ENCODE results near the gene NFE2L2. TPM values are rescaled to one million over a fixed set of nuclear protein-coding genes. Genes with fewer than 3 reads are reported as not detected.
"Not testable (repeated sequence)": the region's sequence is repeated elsewhere in the genome, so short reads cannot be mapped to it uniquely, and the experiment has no call there.

Gene NFE2L2
- total RNA-seq, 1 donor, result 127 TPM

DNA sequence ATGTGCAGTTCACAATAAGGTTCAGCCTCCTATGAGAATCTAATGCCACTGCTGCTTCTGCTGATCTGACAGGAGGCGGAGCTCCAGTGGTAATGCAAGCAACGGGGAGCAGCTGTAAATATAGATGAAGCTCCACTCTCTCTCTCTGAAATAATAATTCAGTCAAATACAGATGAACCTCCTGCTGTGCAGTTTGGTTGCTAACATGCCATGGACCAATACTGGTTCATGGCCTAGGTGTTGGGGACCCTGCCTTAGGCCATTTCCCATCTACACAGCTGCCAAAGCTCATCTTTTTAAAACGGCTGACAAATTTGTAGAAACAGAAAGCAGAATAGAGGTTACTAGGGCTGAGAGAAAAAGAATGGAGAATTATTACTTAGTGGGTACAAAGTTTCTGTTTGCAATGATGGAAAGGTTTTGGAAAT lies 62.6 kb downstream of the NFE2L2 start:
- TF ChIP-seq, protein P1, sequence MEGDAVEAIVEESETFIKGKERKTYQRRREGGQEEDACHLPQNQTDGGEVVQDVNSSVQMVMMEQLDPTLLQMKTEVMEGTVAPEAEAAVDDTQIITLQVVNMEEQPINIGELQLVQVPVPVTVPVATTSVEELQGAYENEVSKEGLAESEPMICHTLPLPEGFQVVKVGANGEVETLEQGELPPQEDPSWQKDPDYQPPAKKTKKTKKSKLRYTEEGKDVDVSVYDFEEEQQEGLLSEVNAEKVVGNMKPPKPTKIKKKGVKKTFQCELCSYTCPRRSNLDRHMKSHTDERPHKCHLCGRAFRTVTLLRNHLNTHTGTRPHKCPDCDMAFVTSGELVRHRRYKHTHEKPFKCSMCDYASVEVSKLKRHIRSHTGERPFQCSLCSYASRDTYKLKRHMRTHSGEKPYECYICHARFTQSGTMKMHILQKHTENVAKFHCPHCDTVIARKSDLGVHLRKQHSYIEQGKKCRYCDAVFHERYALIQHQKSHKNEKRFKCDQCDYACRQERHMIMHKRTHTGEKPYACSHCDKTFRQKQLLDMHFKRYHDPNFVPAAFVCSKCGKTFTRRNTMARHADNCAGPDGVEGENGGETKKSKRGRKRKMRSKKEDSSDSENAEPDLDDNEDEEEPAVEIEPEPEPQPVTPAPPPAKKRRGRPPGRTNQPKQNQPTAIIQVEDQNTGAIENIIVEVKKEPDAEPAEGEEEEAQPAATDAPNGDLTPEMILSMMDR (IDR thresholded peaks at IDR 0.05; ENCODE audit: insufficient read depth, low read length), result no peak
- no peak for DNase-seq (ENCODE audit: low read depth)
- H3K4me3 ChIP-seq (ENCODE audit: low read depth, low read length), result no peak overlapping the region

DNA sequence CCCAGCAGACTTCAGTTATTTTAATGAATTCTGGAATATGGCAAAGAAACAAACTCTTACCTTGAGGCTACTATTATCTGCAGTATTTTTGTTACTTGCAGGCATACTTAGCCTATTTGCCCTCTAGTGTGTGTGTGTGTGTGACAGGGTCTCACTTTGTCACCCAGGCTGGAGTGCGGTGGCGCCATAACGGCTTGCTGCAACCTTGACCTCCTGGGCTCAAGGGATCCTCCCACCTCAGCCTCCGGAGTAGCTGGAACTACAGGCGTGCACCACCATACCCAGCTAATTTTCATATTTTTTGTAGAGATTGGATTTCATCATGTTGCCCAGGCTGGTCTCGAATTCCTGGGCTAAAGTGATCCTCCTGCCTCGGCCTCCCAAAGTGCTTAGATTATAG lies 64.1 kb downstream of the NFE2L2 start:
- H3K4me3 ChIP-seq (ENCODE audit: low read depth, low read length); DNase-seq (ENCODE audit: low read depth): not testable (repeated sequence)

DNA sequence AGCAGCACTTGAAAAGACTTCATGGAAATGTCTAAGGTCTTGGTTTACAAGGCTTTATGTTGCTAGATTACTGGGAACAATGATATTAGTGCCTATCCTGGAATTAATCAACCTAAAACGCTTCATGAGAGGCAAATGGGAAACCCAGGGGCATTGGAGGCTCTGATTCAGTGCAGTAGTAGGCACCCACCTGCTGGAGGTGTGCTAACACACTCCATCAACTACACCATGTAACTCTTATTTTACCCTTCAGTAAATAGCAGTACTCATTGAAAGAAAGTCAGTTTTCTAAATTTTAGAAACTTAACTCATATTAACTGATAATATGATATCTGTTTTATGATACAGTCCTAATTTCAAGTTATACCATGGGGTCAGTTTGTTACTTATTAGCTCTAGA lies 69.3 kb downstream of the NFE2L2 start:
- no peak overlapping the region for H3K4me3 ChIP-seq (ENCODE audit: low read depth, low read length)
- DNase-seq (ENCODE audit: low read depth), result no peak
- TF ChIP-seq, protein P1 (IDR thresholded peaks at IDR 0.05; ENCODE audit: insufficient read depth, low read length), result no peak

DNA sequence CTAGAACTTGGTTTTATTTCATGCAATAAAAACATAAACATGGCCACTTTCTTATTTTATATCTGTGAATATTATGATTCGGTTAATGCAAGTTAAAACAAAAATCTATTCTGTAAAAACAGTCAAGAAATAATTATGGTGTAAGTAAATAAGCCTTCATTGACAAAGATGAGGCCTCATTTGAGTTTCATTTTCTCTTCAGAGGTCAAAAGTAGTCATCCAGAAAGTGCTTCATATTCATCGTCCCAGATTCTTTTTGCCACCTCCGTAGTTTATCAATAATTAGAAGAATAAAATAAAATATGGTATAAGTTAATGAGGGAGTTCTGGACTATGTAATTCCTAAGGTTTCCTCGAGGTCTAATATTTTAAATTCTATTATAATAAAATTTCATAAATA lies 71.3 kb downstream of the NFE2L2 start:
- no peak overlapping the region for H3K4me3 ChIP-seq (ENCODE audit: low read depth, low read length)
- no peak for DNase-seq (ENCODE audit: low read depth)
- TF ChIP-seq, protein P1 (IDR thresholded peaks at IDR 0.05; ENCODE audit: insufficient read depth, low read length), result no peak

DNA sequence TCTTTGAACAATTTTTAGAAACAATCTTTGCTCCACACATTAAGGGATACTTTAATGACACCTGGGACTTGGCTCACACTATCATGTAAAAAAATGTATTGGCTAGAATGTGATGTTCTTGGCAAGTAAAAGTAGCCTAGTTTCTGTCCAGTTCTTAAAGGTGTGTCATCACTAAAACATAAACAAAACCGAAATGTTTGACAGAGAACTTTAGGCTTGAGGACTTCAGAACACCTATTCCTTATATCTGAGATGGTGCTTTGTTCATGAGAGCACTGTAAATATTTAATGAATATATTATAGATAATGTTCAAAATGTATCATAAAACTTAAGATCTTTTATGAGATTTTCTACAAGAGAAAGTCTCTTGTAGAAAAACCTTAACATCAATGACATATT lies 71.7 kb downstream of the NFE2L2 start:
- no peak for DNase-seq (ENCODE audit: low read depth)
- H3K4me3 ChIP-seq (ENCODE audit: low read depth, low read length), result no peak overlapping the region
- TF ChIP-seq, protein P1 (IDR thresholded peaks at IDR 0.05; ENCODE audit: insufficient read depth, low read length), result no peak

DNA sequence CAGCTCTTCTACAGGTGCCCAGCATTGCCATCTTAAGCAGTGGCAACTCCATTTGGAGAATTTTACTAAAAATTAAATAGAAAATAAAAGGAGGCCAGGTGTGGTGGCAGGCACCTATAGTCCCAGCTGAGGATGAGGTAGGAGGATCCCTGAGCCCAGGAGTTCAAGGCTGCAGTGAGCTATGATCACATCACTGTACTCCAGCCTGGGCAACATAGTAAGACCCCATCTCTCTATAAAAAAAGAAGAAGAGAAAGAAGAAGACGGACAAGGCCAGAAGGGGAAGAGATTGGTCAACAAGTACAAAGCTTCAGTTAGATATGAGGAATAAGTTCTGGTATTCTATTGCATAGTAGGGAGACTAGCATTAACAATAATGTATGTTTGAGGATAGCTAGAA lies 73.6 kb downstream of the NFE2L2 start:
- DNase-seq (ENCODE audit: low read depth), result no peak
- H3K4me3 ChIP-seq (ENCODE audit: low read depth, low read length), result no peak overlapping the region
- TF ChIP-seq, protein P1 (IDR thresholded peaks at IDR 0.05; ENCODE audit: insufficient read depth, low read length), result no peak

DNA sequence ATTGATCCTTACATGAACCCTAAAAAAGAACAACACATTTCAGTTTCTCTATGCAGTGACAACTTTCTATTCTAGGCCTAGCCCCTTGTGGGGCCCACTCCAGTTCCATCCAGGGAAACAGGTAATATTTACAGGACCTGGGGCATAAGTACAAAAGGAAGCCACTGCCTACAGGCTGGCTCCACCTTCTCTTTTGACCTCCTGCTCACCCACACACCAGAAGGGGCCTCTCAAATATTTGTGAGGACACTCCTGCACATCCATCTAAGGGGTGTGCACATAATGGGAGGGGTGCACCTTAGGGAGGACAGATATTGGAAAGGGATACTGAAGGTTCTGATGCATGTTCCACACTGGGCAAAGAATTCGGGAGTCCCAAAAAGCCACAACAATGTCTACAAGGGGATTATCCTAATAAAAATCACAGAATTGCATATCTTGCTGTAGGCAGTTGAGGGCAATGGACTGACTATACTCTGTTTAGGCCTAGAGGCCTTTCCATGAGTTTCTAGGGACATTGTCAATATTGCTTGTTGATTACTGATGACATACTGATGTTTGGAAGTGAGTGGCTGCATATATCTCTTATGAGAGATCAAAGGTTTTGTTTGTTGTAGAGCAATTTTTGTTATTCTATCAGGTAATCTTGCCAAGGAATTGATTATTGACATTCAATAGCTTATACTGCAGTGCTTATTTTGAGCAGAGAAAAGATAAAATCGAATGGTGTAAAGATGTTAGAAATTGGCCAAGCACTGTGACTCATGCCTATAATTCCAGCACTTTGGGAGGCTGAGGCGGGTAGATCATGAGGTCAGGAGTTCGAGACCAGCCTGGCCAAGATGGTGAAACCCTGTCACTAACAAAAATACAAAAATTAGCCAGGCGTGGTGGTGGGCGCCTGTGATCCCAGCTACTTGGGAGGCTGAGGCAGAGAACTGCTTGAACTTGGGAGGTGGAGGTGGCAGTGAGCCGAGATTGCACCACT lies 75.8 kb downstream of the NFE2L2 start:
- TF ChIP-seq, protein P1 (IDR thresholded peaks at IDR 0.05; ENCODE audit: insufficient read depth, low read length), result no peak

More for the DNA sequence above, 75.8 kb downstream of the NFE2L2 start:
- DNase-seq (ENCODE audit: low read depth), result no peak
- no peak overlapping the region for H3K4me3 ChIP-seq (ENCODE audit: low read depth, low read length)
